Umbilical cord (tissue), 2 donors: ENCODE results near the gene CCDC8. TPM values are rescaled to one million over a fixed set of nuclear protein-coding genes. Genes with fewer than 3 reads are reported as not detected.
"Not testable (repeated sequence)": the region's sequence is repeated elsewhere in the genome, so short reads cannot be mapped to it uniquely, and the experiment has no call there.

ENCODE experiments used
- DNase-seq: peaks from one replicate; pipeline ENCODE4 v3.0.0-alpha.2; 2015; ENCODE audit warnings: low spot score
- total RNA-seq: library from RNA; depleted of rRNA; stranded (reverse); fragments of >200 nt; gene quantifications from one replicate; pipeline ENCODE4 v1.2.3, GENCODE V29; 2014; ENCODE audit warnings: low replicate concordance; ENCODE audit not compliant: insufficient read depth

Gene CCDC8
- total RNA-seq, 1 donor from 2014 or later: 61.2 TPM

- DNase-seq: peak; percentile 70
Observed at GRCh38 chr19:46428239-46429135, 15.1 kb upstream of the CCDC8 start, which contains the start of gene PNMA8C. PNMA8C (minus strand) TSS chr19:46428936; CDS start chr19:46428359, 577 bp downstream.

DNA sequence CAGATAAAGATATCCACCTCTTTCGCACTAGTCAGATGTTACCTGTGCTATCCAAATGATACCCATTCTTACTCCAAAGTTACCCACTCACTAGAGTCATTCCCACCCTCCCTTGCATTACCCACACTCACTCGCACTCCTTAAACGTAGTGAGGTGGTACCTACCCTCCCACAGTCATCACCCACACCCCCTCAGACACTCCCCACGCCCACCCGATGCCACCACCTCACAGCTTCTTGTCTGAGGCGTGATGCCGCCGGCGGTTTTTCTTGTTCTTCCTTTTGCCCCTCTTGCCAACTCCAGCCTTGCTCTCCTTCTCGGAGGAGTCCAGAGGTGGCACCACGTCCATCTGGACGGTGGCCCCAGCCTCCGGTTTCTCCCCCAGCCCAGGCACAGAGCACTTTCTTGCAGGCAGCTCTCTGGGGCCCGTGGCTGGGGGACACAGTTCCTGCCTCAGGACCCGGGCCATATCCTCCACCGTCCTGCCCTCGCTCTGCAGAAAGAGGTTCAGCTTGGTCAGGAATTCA is 14.2 kb upstream of the CCDC8 start:
- DNase-seq: no peak

DNA sequence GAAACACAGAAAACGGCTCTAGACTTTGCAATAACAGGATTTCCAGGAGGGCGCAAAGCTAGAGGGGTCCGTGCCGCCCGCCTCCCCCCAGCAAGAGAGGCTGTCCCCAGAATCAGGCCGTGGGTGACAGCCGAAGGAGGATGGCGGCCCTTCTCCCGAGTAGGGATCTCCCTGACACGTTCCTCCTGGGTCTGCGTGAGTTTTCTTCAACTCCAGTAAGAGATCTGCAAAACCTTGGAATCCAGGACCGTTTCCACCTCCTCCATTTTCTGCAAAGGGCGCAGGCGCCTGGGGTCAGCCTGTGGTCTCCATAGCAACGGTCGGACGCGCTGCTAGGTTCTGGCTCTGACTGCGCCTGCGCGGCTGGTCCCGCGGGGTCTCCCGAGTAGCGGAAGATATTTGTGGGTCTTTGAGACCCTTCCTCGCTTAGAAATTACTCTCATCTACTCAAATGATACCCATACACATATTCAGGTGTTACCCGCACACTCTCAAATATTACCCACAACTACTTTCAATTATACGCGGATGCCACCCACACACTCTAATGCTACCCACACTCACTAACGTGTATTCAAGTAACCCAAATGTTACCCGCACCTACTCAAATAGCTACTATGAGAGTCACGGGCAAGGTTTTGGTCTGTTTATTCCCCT is 13.3 kb upstream of the CCDC8 start:
- DNase-seq: peak; percentile 90

- peak; percentile 66 for DNase-seq
Observed at GRCh38 chr19:46426035-46426505, 12.7 kb upstream of the CCDC8 start.

- DNase-seq: peak; percentile 50
Observed at GRCh38 chr19:46423188-46423587, 9.8 kb upstream of the CCDC8 start.

DNA sequence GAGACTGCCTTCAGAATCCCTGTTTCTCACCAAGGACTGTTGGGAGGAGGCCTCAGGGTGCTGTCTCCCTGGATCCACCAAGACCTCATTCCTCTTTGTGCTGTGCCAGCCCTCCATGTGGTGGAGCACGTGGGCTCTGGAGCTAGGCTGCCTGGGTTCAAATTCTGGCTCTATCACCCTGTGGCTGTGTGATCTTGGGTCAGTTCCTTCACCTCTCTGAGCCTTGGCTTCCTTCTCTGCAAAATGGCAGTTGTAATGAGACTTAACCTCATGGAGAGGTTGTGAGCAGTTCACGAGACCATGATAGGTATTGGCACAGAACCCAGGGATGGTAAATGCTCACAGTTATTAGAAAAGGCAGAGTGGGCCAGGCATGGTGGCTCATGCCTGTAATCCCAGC is 9.0 kb upstream of the CCDC8 start:
- DNase-seq: no peak

- DNase-seq: no peak
Observed at GRCh38 chr19:46420056-46420455, 6.7 kb upstream of the CCDC8 start.

DNA sequence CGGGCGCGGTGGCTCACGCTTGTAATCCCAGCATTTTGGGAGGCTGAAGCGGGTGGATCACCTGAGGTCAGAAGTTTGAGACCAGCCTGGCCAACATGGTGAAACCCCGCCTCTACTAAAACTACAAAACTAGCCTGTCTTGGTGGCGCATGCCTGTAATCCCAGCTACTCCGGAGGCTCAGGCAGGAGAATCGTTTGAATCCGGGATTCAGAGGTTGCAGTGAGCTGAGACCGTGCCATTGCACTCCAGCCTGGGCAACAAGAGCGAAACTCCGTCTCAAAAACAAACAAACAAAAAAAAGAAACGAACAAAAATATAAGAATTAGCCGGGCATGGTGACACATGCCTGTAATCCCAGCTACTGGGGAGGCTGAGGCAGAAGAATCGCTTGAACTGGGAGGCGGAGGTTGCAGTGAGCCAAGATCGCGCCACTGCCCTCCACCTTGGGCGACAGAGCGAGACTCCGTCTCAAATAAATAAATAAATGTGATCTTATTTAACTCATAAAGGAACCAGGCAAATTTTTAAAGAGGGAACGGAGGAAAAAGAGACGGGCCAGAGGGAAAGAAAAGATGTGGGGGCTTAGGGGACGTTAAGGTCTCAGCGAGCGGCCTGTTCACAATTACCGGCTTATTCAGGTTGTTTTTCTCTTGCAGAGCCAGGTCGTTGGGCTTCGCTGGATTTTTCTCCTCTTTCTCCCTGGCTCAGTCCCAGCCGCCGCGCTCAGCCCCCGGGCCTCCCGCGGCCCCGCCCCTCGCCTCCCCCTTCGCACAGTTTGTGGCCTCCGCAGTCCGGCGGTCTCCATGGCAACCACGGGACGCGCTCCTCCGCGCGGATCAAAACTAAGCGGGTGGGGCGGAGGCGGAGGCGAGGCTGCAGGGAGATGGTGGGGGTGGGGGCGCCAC is 2.7 kb upstream of the CCDC8 start:
- DNase-seq: peak; percentile 97

GRCh38 chr19:46414899-46415298 is 1.5 kb upstream of the CCDC8 start:
- DNase-seq: not testable (repeated sequence)

- peak; percentile 22 for DNase-seq
Observed at GRCh38 chr19:46412650-46413261, 608 bp downstream of the CCDC8 start.

DNA sequence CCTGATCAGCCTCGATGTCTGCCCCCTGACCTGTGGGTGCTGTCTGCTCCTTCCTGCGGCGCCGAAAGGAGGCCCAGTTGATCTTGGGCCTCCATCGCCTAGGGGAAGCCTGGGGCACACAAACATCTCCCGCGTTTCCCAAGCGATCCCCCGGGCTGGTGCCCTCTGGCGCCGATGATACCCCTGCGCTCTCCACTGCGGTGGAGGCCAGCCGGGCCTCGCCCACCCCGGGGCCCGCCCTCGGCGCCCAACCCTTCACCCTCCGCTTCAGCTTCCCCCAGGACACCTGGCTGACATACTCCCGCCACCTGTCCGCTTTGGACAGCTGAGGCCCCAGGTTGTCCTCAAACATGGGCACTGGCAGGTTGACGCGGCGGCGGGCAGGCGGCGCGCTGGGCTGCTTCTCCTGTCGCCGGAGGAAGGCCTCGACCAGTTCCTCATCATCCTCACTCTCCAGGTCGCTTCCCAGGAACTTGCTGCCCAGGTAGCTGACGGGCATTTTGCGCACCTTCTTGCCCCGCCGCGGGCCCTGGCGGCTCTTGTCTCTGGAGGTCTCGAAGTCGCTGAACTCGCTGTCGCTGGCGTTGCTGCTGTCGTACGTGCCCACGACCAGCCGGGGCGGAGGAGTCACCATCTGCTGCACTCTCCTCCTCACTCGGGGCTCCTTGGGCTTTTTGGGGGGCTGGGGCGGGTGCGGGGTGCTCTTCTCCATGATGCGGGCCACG is 1.3 kb downstream of the CCDC8 start:
- no peak for DNase-seq

DNA sequence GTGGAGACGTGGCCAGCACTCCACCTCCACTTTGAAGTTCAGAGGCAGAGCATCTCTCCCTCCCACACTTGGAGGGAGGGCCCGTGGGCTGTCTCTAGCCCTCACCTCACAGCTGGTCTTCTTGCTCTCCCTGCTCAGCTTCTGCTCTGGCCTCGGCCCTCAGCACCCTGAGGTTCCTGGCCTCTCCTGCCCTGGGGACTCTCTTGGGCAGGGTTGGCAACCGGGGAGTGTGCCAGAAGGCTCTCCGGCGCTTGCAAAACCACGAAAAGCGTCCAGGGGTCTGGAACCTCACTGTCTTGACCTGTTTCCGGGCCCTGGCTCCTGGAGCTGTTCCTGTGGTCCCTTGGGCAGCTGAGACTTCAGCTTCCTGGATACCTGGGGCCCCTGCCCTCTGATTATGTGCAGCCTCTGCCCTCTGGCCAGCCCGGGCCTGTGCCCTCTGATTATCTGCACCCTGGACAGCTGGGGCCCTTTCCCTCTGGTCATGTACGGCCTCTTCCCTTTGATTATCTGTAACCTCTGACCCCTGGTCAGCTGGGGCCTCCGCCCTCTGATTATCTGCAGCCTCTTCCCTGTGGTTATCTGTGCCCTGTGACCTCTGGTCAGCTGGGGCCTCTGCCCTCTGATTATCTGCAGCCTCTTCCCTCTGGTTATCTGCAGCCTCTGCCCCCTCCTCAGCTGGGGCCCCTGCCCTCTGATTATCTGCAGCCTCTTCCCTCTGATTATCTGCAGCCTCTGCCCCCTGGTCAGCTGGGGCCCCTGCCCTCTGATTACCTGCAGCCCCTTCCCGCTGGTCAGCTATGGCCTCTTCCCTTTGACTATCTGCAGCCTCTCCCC is 2.1 kb downstream of the CCDC8 start:
- DNase-seq: no peak

- no peak for DNase-seq
Observed at GRCh38 chr19:46410205-46411087, 2.9 kb downstream of the CCDC8 start.

DNA sequence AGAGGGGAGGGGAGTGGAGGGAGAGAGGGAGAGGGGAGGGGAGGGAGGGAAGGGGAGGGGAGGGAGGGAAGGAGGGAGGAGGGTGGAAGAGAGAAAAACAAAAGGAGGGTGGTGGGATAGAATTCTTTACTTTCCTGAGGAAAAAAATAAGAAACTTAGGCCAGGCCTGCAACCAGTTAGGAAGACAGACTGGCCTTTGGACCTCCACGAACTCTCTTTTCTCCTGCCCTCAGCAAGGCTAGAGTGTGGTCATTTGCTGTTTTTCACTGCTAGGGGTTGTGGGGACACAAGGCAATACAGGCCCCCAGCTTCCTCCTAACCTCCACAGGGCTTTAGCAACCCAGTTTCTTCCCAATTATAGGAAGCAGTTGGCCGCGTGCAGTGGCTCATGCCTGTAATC is 4.2 kb downstream of the CCDC8 start:
- DNase-seq: no peak

DNA sequence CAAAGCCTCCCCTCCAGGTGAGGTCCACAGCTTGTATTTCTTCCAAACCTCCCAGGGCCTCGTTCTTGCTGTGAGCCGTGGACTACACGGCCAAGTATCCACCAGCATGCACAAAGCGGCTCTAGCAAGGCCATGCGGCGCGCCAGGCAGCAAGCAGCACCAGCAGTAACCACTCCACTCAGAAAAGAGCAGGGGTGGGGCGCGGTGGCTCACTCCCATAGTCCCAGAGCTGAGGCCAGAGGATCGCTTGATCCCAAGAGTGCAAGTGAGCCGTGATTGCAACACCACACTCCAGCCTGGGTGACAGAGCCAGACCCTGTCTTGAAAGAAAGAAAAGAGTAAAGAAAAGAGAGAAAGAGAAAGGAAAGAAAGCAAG is 4.7 kb downstream of the CCDC8 start:
- peak; percentile 87 for DNase-seq

GRCh38 chr19:46407856-46408663 is 5.3 kb downstream of the CCDC8 start:
- DNase-seq: no peak

DNA sequence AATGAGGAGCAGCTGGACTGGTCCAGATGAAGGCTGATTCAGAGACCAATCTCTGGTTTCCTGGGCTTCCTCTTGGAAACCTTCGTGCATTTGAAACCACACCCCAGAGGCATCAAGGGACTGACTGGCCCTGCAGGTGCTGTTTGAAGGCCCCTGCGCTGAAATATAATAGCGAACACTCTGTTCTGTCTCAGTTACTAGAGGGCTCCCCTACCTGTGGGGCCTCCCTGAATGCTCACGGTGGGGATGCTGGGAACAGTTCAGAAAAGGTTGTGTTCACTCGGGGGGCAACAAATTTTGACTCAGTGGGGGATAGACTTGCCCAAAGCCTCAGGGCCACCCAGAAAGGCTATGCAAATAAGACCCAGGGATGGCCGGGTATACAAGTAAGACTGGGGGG is 6.4 kb downstream of the CCDC8 start:
- peak; percentile 29 for DNase-seq
